GM12878 (cell line): ENCODE data around the gene MGME1. TPM values are rescaled to one million over a fixed set of nuclear protein-coding genes. Genes with fewer than 3 reads are reported as not detected.

ENCODE experiments used
- ATAC-seq: fragments of 200-7000 bp; cut with Tn5 transposase; 3 replicates; pipeline ENCODE4 v1.9.1; 2020; ENCODE audit warnings: mild to moderate bottlenecking, moderate library complexity
- BruUV-seq: library from RNA; stranded (reverse); fragments of 400-500 nt; replicated peaks from 2 replicates; lab custom pipeline; 2021; lab: Mats Ljungman, UMichigan
- CTCF ChIA-PET: fragments of 300-600 bp; sonication (Branson Sonifier 250); formaldehyde crosslinking; extraction: SDS; loops from one replicate; lab custom pipeline; 2021; ENCODE audit warnings: inconsistent platforms; lab: Yijun Ruan, JAX
- POLR2A ChIA-PET: fragments of 350-600 bp; formaldehyde crosslinking; extraction: SDS; loops from one replicate; lab custom pipeline; 2021; ENCODE audit warnings: inconsistent platforms; lab: Charles Lee
- RAD21 ChIA-PET: fragments of 300-600 bp; sonication (Branson Sonifier 250); formaldehyde crosslinking; loops from one replicate; lab custom pipeline; 2023; ENCODE audit warnings: antibody characterized with exemption; ENCODE audit not compliant: unreplicated experiment; lab: Charles Lee
- SMC1A ChIA-PET: fragments of 300-600 bp; sonication (Branson Sonifier 250); formaldehyde crosslinking; loops from one replicate; lab custom pipeline; 2023; ENCODE audit not compliant: unreplicated experiment, uncharacterized antibody; lab: Charles Lee
- DNase-seq: peaks from one replicate; pipeline ENCODE4 v3.0.0-alpha.2; 2011; ENCODE audit warnings: low read depth, low spot score
- FAIRE-seq: peaks from 3 replicates; lab custom pipeline; 2011; peaks lifted over from hg19 to GRCh38; lab: Jason Lieb, UNC
- H2AFZ ChIP-seq: 2 replicates; pipeline ENCODE4 v1.6.0; 2011; ENCODE audit warnings: low read depth, low read length, control low read depth; ENCODE audit not compliant: control insufficient read depth
- H3K27ac ChIP-seq: 2 replicates; pipeline ENCODE4 v1.5.1; 2011; ENCODE audit warnings: control low read depth; ENCODE audit not compliant: control insufficient read depth, insufficient read depth
- H3K27me3 ChIP-seq, 2 experiments: replicated peaks in 1 of 2; 2 replicates each; pipeline versions ENCODE4 v1.6.0 to v1.6.1; 2011; ENCODE audit warnings: low read length in 1 of 2; ENCODE audit not compliant: control insufficient read depth in 2 of 2, insufficient read depth in 2 of 2
- H3K36me3 ChIP-seq, 2 experiments: 2 replicates each; pipeline ENCODE4 v1.5.1; 2011; ENCODE audit warnings: low read length in 1 of 2; ENCODE audit not compliant: control insufficient read depth in 2 of 2, insufficient read depth in 2 of 2
- H3K4me1 ChIP-seq: 2 replicates; pipeline ENCODE4 v1.6.1; 2011; ENCODE audit warnings: mild to moderate bottlenecking, low read length, moderate library complexity, mixed read lengths; ENCODE audit not compliant: control insufficient read depth, insufficient read depth
- H3K4me2 ChIP-seq: 2 replicates; pipeline ENCODE4 v1.6.0; 2011; ENCODE audit warnings: control low read depth; ENCODE audit not compliant: control insufficient read depth, insufficient read depth
- H3K4me3 ChIP-seq: fragments of 200-600 bp; sonication (generic); 2 replicates; pipeline ENCODE4 v1.5.1; 2016
- H3K79me2 ChIP-seq: 2 replicates; pipeline ENCODE4 v1.6.0; 2011; ENCODE audit warnings: low read length; ENCODE audit not compliant: control insufficient read depth, insufficient read depth
- H3K9ac ChIP-seq: 2 replicates; pipeline ENCODE4 v1.8.0; 2011; ENCODE audit warnings: low read length, control low read depth, mixed read lengths; ENCODE audit not compliant: control insufficient read depth, insufficient read depth
- H3K9me3 ChIP-seq: replicated peaks from 3 replicates; pipeline ENCODE4 v1.5.1; 2011; ENCODE audit warnings: mild to moderate bottlenecking, low read length; ENCODE audit not compliant: control insufficient read depth, insufficient read depth
- H4K20me1 ChIP-seq: 2 replicates; pipeline ENCODE4 v1.6.0; 2011; ENCODE audit not compliant: control insufficient read depth, insufficient read depth
- ASH2L ChIP-seq: fragments of 300-600, 200-600 bp; sonication (generic); IDR thresholded peaks from 2 replicates; pipeline ENCODE4 v1.6.1; 2017; ENCODE audit warnings: low read depth, mild to moderate bottlenecking, borderline replicate concordance
- BRCA1 ChIP-seq: IDR thresholded peaks from 2 replicates; pipeline ENCODE4 v1.6.1; 2011; ENCODE audit warnings: low read depth, low read length, improper control_type of control experiment
- E4F1 ChIP-seq: fragments of 450-650 bp; IDR thresholded peaks from 2 replicates; pipeline ENCODE4 v1.6.1; 2018; ENCODE audit warnings: borderline replicate concordance, mild to moderate bottlenecking; ENCODE audit not compliant: partially characterized antibody
- EED ChIP-seq: sonication (generic); IDR thresholded peaks from 2 replicates; pipeline ENCODE4 v1.6.1; 2016; ENCODE audit warnings: antibody characterized with exemption, low read depth
- HDAC6 ChIP-seq: fragments of 200-600 bp; sonication (generic); IDR thresholded peaks from one replicate; pipeline ENCODE4 v1.8.0; 2017; ENCODE audit warnings: antibody characterized with exemption; ENCODE audit not compliant: unreplicated experiment
- JUNB ChIP-seq: IDR thresholded peaks from 2 replicates; pipeline ENCODE4 v1.6.1; 2016; ENCODE audit warnings: antibody characterized with exemption, mild to moderate bottlenecking
- MEF2B ChIP-seq: fragments of 450-650 bp; IDR thresholded peaks from 2 replicates; pipeline ENCODE4 v1.6.1; 2018; ENCODE audit warnings: mild to moderate bottlenecking, moderate library complexity; ENCODE audit not compliant: partially characterized antibody, poor library complexity, severe bottlenecking
- MTA2 ChIP-seq: fragments of 450-650 bp; IDR thresholded peaks from 2 replicates; pipeline ENCODE4 v1.6.1; 2016; ENCODE audit warnings: low read depth, mild to moderate bottlenecking, moderate library complexity
- MYC ChIP-seq: IDR thresholded peaks from 2 replicates; pipeline ENCODE4 v1.6.1; 2011; ENCODE audit warnings: mild to moderate bottlenecking, low read length, moderate library complexity, inconsistent platforms; ENCODE audit not compliant: insufficient read depth, insufficient replicate concordance, insufficient read length, severe bottlenecking
- PKNOX1 ChIP-seq: fragments of 450-650 bp; IDR thresholded peaks from 2 replicates; pipeline ENCODE4 v1.6.1; 2016; ENCODE audit warnings: mild to moderate bottlenecking
- RCOR1 ChIP-seq: conservative IDR thresholded peaks from 2 replicates; pipeline ENCODE4 v1.6.1; 2012; ENCODE audit warnings: low read depth, low read length, improper control_type of control experiment
- RFX5 ChIP-seq: IDR thresholded peaks from 2 replicates; pipeline ENCODE4 v1.6.1; 2011; ENCODE audit warnings: low read depth, low read length, improper control_type of control experiment
- WGBS: methylation state at CpG from one replicate; pipeline ENCODE4 v1.1.6; 2016; ENCODE audit warnings: low lambda C conversion rate; ENCODE audit not compliant: insufficient replicate concordance, insufficient coverage; ENCODE audit errors: missing lambda C conversion rate; 5-methylcytosine and 5-hydroxymethylcytosine counted together
- in situ Hi-C: fragments of 300-500 bp; cut with MboI; formaldehyde crosslinking; loops from 9 replicates; pipeline ENCODE4 v1.14.3; 2018; ENCODE audit warnings: mixed read lengths
- intact Hi-C: fragments of 100-400 bp; cut with micrococcal nuclease; formaldehyde crosslinking; loops from one replicate; pipeline ENCODE4 v1.14.2; 2022; ENCODE audit not compliant: unreplicated experiment
- polyA plus RNA-seq, 11 experiments: library from polyadenylated mRNA; depleted of rRNA in 4 of 11; unstranded in 6 of 11; stranded (reverse) in 5 of 11; fragments of >200 nt; fragmentation: Nextera tagmentation in 4 of 11; fragmentation: Illumina TruSeq in 1 of 11; extraction: Ambion mirVana in 4 of 11; extraction: Trizol in 1 of 11; gene quantifications; 1 replicate in 1 of 11; 2 replicates in 10 of 11; pipeline versions ENCODE4 v1.2.1 to v1.2.3, GENCODE V29; 2011 to 2016; ENCODE audit warnings: inconsistent platforms in 2 of 11, missing spikeins in 2 of 11, low read depth in 1 of 11
- total RNA-seq, 4 experiments: library from RNA; depleted of rRNA in 3 of 4; stranded (reverse); fragments of >200 nt in 3 of 4; fragmentation: Illumina TruSeq in 1 of 4; extraction: Trizol in 1 of 4; gene quantifications; 2 replicates each; pipeline versions ENCODE4 v1.2.1 to v1.2.3, GENCODE V29; 2013 to 2021
- TF ChIP-seq, protein P1 (sequence below): fragments of 450-650 bp; IDR thresholded peaks from 2 replicates; pipeline ENCODE4 v1.6.1; 2014; ENCODE audit warnings: mild to moderate bottlenecking
- TF ChIP-seq, protein P2 (sequence below): IDR thresholded peaks from 2 replicates; pipeline ENCODE4 v1.6.1; 2012; ENCODE audit warnings: low read depth, low read length, improper control_type of control experiment

The MGME1 gene
- total and polyA plus RNA-seq, 10 of the 15 experiments (the other 5 are each of a cell fraction or from before 2014, with no cell fraction given) = 13.4 to 44.8 (median 30.6) TPM

GRCh38 chr20:17919149-17919548, 49.7 kb upstream of the MGME1 start:
- H3K79me2 ChIP-seq = no peaks in the 10 kb centered on the region
- H3K4me3 ChIP-seq = no peak overlapping the region
- intact Hi-C loops = no loop called here
- SMC1A ChIA-PET = no interaction called here
- H3K4me2 ChIP-seq = no peak overlapping the region
- no peak for ATAC-seq
- FAIRE-seq = no peak
- RAD21 ChIA-PET = no interaction called here
- no peaks in the 10 kb centered on the region for H3K9me3 ChIP-seq
- in situ Hi-C loops = no loop called here
- BruUV-seq = no TSS peak
- H3K27ac ChIP-seq = no peak overlapping the region
- DNase-seq = no peak
- no peaks in the 10 kb centered on the region for H3K4me1 ChIP-seq
- WGBS = 82% methylated on average over 8 of the region's 8 CpGs
- CTCF ChIA-PET = interaction anchor here (1.0 kb wide), 1 partner anchor 20 kb away, joined by 5 read pairs; no protein-coding TSS in a partner anchor
- no peaks in the 10 kb centered on the region for H3K36me3 ChIP-seq
- no peak overlapping the region for H2AFZ ChIP-seq
- no peak overlapping the region for H3K9ac ChIP-seq
- TF ChIP-seq MYC (no peak), HDAC6 (no peak), ASH2L (no peak), RCOR1 (no peak), MTA2 (no peak), MEF2B (no peak)
- H4K20me1 ChIP-seq = no peaks in the 10 kb centered on the region
- no peaks in the 10 kb centered on the region for H3K27me3 ChIP-seq
- POLR2A ChIA-PET = no interaction called here

GRCh38 chr20:17921774-17922173, 47.0 kb upstream of the MGME1 start:
- Histone ChIP-seq H3K9me3 (no peaks in the 10 kb centered on the region), H3K27ac (no peak overlapping the region), H3K4me1 (no peaks in the 10 kb centered on the region), H3K9ac (no peak overlapping the region), H2AFZ (no peak overlapping the region), H3K36me3 (no peaks in the 10 kb centered on the region), H3K4me2 (no peak overlapping the region), H3K27me3 (no peaks in the 10 kb centered on the region), H3K4me3 (no peak overlapping the region), H4K20me1 (no peaks in the 10 kb centered on the region; the same call in 1 of the 2 replicates), H3K79me2 (no peaks in the 10 kb centered on the region)
- 53% methylated on average over 1 of the region's 1 CpG for WGBS
- ChIA-PET SMC1A (no interaction called here), POLR2A (no interaction called here), RAD21 (no interaction called here), CTCF (no interaction called here)
- intact Hi-C loops (no loop called here), in situ Hi-C loops (no loop called here)
- DNase-seq = no peak
- no TSS peak for BruUV-seq
- ATAC-seq = no peak
- FAIRE-seq = no peak
- TF ChIP-seq RFX5 (no peak), EED (no peak), PKNOX1 (no peak), BRCA1 (no peak), JUNB (no peak), E4F1 (no peak)
- TF ChIP-seq, protein P1, sequence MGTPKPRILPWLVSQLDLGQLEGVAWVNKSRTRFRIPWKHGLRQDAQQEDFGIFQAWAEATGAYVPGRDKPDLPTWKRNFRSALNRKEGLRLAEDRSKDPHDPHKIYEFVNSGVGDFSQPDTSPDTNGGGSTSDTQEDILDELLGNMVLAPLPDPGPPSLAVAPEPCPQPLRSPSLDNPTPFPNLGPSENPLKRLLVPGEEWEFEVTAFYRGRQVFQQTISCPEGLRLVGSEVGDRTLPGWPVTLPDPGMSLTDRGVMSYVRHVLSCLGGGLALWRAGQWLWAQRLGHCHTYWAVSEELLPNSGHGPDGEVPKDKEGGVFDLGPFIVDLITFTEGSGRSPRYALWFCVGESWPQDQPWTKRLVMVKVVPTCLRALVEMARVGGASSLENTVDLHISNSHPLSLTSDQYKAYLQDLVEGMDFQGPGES = no peak
- TF ChIP-seq, protein P2, sequence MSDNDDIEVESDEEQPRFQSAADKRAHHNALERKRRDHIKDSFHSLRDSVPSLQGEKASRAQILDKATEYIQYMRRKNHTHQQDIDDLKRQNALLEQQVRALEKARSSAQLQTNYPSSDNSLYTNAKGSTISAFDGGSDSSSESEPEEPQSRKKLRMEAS = no peak
